OCI-LY1 (cell line): ENCODE results near the gene CBFA2T2.

ENCODE experiments used
- CTCF ChIP-seq: fragments of 200-600 bp; sonication (generic), shearing (Covaris generic); IDR thresholded peaks from 2 replicates; pipeline ENCODE4 v1.5.1; 2017; ENCODE audit warnings: mild to moderate bottlenecking, antibody characterized with exemption, low read length, moderate library complexity, mixed read lengths
- EZH2 ChIP-seq: fragments of 200-600 bp; sonication (generic), shearing (Covaris generic); IDR thresholded peaks from 2 replicates; pipeline ENCODE4 v1.8.0; 2017; ENCODE audit warnings: borderline replicate concordance, mixed run types, mild to moderate bottlenecking, antibody characterized with exemption, low read length, moderate library complexity, mixed read lengths

GRCh38 chr20:33556246-33556645 lies 66.3 kb downstream of the CBFA2T2 start:
- TF ChIP-seq CTCF (no peak), EZH2 (no peak)
